Measurements from ENCODE around the gene CDX1. TPM values are rescaled to one million over a fixed set of nuclear protein-coding genes. Genes with fewer than 3 reads are reported as not detected.

Gene CDX1
- total and polyA plus RNA-seq, 2 experiments from 2014 or later = 0.62 TPM; not detected in 1

- no peak for DNase-seq (ENCODE audit: low read depth in 1 of 2, low spot score in 1 of 2)
- Histone ChIP-seq H3K4me3 (no peak overlapping the region), H3K27me3 (no peaks in the 10 kb centered on the region), H3K4me1 (ENCODE audit: low read depth) (peaks cover under 1% of the 10 kb centered on the region), H3K27ac (no peak overlapping the region), H3K36me3 (no peaks in the 10 kb centered on the region), H3K9me3 (ENCODE audit: low read depth) (no peaks in the 10 kb centered on the region)
- no peak for TF ChIP-seq CTCF (IDR thresholded peaks at IDR 0.05; ENCODE audit: low read depth, low read length)
Measured at GRCh38 chr5:150120617-150121447, 45.7 kb upstream of the CDX1 start.

- Histone ChIP-seq H3K27ac (no peak overlapping the region), H3K4me3 (no peak overlapping the region), H3K36me3 (no peaks in the 10 kb centered on the region), H3K4me1 (ENCODE audit: low read depth) (no peaks in the 10 kb centered on the region), H3K27me3 (no peaks in the 10 kb centered on the region), H3K9me3 (ENCODE audit: low read depth) (no peaks in the 10 kb centered on the region)
- TF ChIP-seq CTCF (IDR thresholded peaks at IDR 0.05; ENCODE audit: low read depth, low read length) = no peak
- DNase-seq (ENCODE audit: low read depth in 1 of 2, low spot score in 1 of 2) = no peak
Measured at GRCh38 chr5:150121448-150122157, 45.0 kb upstream of the CDX1 start.

DNA sequence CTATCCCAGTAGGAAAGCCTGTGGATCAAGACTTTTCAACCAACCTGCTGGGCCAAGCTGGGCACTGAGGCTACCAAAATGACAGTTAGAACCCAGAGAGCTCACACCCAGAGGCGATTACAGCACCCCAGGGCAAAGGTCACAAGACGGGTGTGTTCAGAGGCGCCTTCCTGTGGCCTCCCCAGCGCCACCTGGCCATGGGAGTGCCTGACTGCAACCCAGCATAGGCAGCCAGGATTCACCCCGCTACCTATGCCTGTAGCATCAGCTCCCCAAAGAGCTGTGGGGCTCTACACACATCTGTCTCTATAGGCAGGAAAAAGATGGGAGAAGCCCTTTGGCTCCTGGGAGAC, 44.4 kb upstream of the CDX1 start:
- Histone ChIP-seq H3K4me3 (no peak overlapping the region), H3K9me3 (ENCODE audit: low read depth) (no peaks in the 10 kb centered on the region), H3K4me1 (ENCODE audit: low read depth) (no peaks in the 10 kb centered on the region), H3K36me3 (no peaks in the 10 kb centered on the region), H3K27ac (no peak overlapping the region), H3K27me3 (no peaks in the 10 kb centered on the region)
- DNase-seq (ENCODE audit: low read depth in 1 of 2, low spot score in 1 of 2) = no peak
- peak; percentile 18 for TF ChIP-seq CTCF (IDR thresholded peaks at IDR 0.05; ENCODE audit: low read depth, low read length)

DNA sequence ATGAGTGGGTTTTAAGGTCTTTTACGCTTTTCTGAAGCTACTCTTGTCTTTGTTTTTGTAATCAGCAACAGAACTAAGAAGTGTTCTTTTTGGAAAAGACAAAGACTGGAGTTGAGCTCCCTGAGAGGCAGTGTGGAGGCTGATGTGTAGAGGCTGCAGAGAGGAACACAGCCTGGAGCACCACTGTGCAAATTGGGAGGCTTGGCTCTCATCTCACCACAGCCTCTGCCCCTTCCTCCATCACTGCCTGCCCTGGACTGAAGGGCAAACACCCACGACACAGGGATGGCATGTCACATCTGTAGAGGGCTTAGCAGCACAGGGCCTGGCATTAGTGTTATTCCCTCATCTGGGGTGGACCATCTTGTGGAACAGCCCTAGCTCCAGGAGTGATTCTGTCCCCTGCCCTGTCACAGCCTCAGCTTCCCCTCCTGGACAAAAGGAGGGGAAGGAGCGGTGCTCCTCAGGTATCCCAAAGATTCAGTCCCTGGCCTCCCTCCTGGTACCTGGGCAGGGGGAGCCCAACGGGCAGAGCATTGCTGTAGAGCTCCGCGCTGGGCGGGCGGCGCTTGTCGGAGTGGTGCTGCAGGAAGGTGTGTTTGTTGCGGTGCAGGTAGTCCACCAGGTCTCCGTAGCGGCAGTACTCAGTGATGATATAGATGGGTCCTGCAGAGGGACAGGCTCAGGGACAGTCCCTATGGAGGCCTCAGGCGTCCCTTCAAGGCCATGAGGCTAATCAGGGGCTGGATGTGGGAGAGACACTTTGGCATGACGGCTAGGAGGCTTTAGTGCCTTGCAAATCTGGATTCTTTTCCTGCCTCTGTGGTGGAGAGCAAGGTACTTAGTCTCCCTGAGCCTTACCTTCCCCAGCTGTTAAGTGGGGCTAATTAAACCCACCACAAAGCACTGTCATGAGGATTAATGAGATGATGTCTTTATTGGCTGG, 43.8 kb upstream of the CDX1 start:
- H3K4me1 ChIP-seq (ENCODE audit: low read depth) = no peaks in the 10 kb centered on the region
- H3K27ac ChIP-seq = no peak overlapping the region
- DNase-seq (ENCODE audit: low read depth in 1 of 2, low spot score in 1 of 2) = no peak
- TF ChIP-seq CTCF (IDR thresholded peaks at IDR 0.05; ENCODE audit: low read depth, low read length) = no peak
- H3K9me3 ChIP-seq (ENCODE audit: low read depth) = no peaks in the 10 kb centered on the region
- no peaks in the 10 kb centered on the region for H3K36me3 ChIP-seq
- no peak overlapping the region for H3K4me3 ChIP-seq
- H3K27me3 ChIP-seq = no peaks in the 10 kb centered on the region

DNA sequence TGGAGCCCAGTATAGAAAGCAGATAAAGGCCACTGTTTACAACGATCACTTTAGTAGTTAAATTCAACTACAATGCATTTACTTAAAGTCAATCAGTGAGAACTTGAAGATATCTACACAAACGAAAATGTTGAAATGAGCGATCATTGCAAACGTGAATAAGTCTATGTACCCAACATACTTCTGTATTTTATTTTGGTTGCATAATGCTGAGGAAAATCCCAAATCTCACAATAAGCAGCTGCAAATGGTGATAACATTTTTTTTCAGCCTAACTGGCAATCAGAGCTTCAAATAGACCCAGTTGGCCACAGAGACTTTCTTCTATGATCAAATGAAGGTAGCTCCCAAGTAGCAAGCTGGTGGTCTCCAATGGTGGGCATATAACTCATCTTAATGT, 43.0 kb upstream of the CDX1 start:
- H3K9me3 ChIP-seq (ENCODE audit: low read depth) = no peaks in the 10 kb centered on the region
- no peaks in the 10 kb centered on the region for H3K27me3 ChIP-seq
- TF ChIP-seq CTCF (IDR thresholded peaks at IDR 0.05; ENCODE audit: low read depth, low read length) = no peak

More for the DNA sequence above, 43.0 kb upstream of the CDX1 start:
- H3K4me1 ChIP-seq (ENCODE audit: low read depth) = no peaks in the 10 kb centered on the region
- H3K27ac ChIP-seq = no peak overlapping the region
- H3K4me3 ChIP-seq = no peak overlapping the region
- no peak for DNase-seq (ENCODE audit: low read depth in 1 of 2, low spot score in 1 of 2)
- H3K36me3 ChIP-seq = no peaks in the 10 kb centered on the region

Measured in cardiac muscle cell (in vitro differentiated cells and primary cell).